ENCODE measurements around the gene ZNF804A.

- TF ChIP-seq PKNOX1 (IDR thresholded peaks at IDR 0.05) (no peak), TARDBP (IDR thresholded peaks at IDR 0.05) (no peak), FOXA1 (IDR thresholded peaks at IDR 0.05) (no peak), FOXK2 (IDR thresholded peaks at IDR 0.05) (no peak), ZNF384 (IDR thresholded peaks at IDR 0.05) (no peak), HDGF (IDR thresholded peaks at IDR 0.05; ENCODE audit: borderline replicate concordance) (no peak), ELF4 (IDR thresholded peaks at IDR 0.05) (no peak), BHLHE40 (IDR thresholded peaks at IDR 0.05; ENCODE audit: borderline replicate concordance) (no peak), ARNT (IDR thresholded peaks at IDR 0.05) (no peak)
These were observed 373.3 kb downstream of the ZNF804A start for GRCh38 chr2:184971546-184972068.

Measured in HEK293T (cell line).